Neural progenitor cell (in vitro differentiated cells): ENCODE data around the gene ACKR3.

Experiments
- EZH2 ChIP-seq: fragments of 200-600 bp; sonication (generic); IDR thresholded peaks from 2 replicates; pipeline ENCODE4 v1.6.1; 2017; ENCODE audit warnings: antibody characterized with exemption, mild to moderate bottlenecking, moderate library complexity
- EZH2phosphoT487 ChIP-seq: fragments of 200-600 bp; sonication (generic); IDR thresholded peaks from 2 replicates; pipeline ENCODE4 v1.6.1; 2017; ENCODE audit warnings: antibody characterized with exemption
- TF ChIP-seq, protein P1 (sequence below): fragments of 200-600 bp; sonication (generic); IDR thresholded peaks from 2 replicates; pipeline ENCODE4 v1.5.1; 2017; ENCODE audit warnings: antibody characterized with exemption, mild to moderate bottlenecking

DNA sequence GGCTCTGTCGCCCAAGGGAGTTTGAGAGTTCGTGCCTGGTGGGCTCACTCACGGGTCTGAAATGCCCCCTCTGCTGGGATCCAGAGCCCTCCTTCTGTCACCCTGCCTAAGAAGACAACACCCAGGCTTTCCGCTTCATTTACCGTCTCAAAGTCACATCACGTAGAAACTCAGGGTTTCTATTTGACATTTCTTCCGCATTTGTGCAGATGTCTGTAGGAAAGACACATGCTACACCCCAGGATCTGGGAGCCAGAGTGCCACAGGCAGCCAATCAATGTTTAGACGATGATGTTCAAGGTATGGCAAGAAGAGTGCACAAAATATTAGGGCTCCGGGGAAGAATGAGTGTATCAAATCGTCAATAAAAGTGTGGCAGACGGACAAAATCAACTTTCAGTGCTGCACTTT is 24.4 kb upstream of the ACKR3 start:
- TF ChIP-seq, protein P1, sequence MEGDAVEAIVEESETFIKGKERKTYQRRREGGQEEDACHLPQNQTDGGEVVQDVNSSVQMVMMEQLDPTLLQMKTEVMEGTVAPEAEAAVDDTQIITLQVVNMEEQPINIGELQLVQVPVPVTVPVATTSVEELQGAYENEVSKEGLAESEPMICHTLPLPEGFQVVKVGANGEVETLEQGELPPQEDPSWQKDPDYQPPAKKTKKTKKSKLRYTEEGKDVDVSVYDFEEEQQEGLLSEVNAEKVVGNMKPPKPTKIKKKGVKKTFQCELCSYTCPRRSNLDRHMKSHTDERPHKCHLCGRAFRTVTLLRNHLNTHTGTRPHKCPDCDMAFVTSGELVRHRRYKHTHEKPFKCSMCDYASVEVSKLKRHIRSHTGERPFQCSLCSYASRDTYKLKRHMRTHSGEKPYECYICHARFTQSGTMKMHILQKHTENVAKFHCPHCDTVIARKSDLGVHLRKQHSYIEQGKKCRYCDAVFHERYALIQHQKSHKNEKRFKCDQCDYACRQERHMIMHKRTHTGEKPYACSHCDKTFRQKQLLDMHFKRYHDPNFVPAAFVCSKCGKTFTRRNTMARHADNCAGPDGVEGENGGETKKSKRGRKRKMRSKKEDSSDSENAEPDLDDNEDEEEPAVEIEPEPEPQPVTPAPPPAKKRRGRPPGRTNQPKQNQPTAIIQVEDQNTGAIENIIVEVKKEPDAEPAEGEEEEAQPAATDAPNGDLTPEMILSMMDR, result no peak
- TF ChIP-seq EZH2phosphoT487, result no peak
- no peak for TF ChIP-seq EZH2
